ENCODE data around the gene KXD1.
"Not testable (repeated sequence)": the region's sequence is repeated elsewhere in the genome, so short reads cannot be mapped to it uniquely, and the experiment has no call there.

Gene KXD1

DNA sequence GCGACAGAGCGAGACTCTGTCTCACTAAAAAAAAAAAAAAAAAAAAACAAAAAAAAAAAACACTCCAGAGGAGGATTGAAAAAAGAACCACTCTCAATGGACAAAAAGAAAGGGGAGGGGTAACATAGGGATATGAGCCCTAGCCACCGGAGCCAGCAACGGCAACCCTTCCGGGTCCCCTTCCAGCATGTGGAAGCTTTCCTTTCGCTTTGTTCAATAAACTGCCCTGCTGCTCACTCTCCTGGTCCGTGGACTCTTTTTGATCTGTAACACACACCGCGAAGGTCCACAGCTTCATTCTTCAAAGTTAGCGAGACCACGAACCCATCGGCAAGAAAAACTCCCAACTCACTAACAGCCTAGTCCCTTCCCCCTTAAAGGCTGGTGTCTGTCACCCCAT, 29.9 kb downstream of the KXD1 start:
- no peak for DNase-seq

DNA sequence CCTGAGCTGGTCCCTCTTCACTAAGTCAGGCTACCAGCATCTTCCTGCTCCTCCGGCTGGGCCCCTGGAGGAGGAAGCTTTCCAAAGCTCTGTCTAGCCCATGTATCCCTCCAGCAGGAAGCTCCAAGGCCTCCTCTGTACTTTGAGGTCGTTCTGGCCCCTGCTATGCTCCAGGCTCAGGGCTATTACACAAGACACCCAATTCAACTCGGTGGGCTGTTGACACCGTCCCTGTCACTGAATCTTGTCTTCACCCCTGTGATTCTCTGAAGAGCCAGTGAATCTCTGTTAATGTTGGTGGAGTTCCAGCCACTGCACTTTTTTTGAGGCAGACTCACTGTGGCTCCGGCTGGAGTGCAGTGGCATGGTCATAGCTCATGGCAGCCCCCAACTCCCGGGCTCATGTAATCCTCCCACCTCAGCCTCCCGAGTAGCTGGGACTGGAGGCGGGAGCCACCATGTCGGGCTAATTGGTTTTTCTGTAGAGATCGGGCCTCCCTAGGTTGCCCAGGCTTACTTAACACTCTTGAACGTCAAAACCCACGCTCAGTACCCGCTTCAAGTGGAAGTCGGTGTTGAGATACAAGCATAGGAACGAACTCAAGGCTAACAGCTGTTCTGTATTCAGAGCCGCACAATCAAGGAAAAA, 30.4 kb downstream of the KXD1 start:
- DNase-seq: no peak

DNA sequence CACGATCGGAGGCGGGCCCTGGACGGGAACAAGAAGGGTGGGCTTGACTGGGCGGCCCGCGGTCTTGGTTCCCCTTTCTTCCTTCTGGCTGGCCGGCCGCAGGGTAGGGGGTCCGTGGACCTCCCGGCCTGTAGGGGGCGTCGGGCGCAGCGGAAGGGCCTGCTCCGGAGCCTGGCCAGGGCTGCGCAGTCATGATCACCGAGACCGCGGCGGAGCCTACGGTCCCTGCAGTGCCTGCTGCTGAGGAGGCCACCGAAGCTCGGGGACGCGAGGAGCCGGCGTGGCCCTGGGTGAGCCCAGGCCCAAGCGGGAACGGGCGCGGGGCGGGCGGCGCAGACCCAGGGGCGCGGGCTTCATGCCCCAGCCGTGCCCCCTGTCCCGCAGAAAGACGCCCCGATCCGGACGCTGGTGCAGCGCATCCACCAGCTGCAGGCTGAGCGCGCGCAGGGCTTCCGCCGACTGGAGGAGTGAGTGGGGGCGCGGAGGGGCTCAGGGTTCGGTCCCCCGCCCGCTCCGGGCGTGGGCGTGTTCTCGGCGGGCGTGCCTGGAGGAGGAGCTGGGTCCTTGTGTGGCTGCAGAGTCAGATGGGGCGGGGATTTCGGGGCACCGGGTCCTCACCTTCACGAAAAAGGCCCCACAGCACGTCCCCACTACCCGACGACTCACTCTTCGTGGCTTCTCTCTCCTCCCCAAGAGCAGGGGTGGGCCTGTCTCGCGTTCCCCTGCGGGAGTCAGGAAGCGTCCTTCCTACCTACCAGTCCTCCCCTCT, 31.1 kb downstream of the KXD1 start, which contains the start of gene REX1BD:
REX1BD (plus strand) TSS at position 188 of the 769 bp plus-strand sequence; CDS start at position 192, 4 bp downstream.
- peak; percentile 87 for DNase-seq

DNA sequence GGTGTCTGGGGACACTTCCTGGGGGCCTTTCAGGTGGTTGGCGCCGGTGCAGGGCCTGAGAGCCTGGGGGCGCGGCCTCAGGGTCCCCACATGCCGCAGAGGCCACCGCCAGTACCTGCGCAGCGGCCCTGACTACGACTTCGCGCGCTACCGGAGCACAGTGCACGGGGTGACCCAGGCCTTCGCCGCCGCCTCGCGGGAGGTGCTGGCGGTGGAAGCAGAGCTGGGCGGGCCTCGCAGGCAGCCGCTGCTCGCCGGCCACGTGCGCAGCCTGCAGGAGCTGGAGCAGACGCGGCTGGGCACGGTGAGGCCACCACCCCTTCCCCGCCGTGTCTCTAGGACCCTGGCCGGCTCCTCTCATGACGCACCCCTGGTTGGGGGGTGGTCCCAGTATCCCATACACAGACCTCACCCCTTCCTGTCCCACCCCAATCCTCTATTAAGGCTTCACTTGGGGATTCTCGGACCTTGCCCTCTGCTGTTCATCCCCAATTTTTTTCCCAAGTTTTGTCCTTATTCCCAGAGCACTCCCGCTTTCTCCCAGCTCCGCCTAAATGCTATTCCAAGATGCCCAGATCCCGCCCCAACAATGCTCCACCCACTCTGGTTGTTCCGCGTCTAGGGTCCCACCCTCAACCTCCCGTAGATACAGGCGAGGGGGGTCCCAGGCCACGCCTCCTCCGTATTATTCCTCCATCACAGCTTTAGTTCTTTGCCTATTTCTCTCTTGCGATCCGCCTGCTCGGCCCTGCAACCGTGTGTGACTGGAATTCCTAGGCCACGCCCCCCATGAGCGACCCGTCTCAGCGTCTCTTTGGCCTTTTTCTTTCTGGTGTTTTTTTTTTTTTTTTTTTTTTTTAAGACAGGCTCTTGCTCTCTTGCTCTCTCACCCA, 32.0 kb downstream of the KXD1 start:
- DNase-seq: peak; percentile 95

DNA sequence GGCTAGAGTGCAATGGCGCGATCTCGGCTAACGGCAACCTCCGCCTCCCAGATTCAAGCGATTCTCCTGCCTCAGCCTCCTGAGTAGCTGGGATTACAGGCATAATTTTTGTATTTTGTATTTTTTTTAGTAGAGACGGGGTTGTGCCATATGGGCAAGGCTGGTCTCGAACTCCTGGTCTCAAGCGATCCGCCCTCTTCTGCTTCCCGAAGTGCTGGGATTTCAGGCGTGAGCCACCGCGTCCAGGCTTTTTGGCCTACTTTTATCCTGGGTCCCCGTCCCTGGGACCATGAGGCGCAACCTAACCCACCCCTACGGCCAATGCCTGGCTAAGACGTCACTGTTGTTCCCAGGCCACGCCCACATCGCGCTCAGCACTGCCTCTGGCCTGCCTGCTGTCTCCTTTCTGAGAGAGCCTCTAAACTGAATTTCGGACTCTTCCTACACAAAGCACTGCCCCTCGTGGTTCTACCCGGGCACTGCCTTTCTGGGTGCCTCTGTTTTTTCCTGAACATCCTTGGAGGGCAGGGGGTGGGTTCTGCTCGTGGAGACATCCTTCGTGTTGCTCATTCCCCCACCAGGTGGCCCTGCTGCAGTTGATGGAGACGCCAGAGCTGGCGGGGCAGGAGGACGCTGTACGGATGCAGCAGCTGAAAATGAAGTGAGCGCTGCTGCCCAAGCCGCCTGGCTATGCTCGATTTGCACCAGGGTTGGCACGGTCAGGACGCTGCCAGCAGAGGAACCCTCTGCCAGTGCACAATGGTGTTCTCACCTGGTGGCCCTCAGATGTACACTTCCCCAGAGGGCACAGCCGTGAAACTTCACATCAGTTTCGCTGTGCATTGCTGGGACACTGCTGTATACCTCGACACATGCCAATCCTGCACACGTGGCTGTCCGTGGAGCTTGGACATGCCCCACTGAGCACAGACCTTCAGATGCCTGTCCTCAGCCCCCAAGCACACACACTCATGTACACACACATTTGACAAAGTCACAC, 32.9 kb downstream of the KXD1 start:
- peak; percentile 93 for DNase-seq

DNA sequence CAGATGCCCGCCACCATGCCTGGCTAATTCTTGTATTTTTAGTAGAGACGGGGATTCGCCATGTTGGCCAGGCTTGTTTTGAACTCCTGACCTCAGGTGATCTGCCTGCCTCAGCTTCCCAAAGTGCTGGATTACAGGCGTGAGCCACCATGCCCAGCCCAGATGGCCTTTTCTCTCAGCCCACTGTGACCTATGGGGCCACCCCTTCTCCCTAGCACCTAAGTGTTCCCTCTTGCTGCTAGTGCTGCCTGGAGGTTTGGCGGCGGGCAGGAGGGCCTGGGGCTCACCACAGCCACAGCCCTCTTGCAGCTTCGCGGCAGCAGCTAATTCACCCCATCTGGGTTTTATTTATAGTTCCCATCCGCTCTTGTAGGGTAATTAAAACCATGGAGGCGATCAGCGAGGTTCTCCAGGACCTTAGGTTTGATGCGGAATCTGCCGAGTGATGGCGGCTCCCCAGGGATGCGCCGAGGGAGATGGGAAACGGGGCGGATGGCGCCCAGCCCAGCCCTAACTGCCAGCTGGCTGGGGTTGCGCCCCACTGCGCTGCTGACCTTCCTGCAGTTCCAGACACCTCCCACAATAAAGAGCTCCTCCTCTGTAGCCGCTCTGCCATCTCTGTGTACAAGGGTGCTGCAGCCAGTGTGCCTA, 34.2 kb downstream of the KXD1 start:
- DNase-seq: no peak

DNA sequence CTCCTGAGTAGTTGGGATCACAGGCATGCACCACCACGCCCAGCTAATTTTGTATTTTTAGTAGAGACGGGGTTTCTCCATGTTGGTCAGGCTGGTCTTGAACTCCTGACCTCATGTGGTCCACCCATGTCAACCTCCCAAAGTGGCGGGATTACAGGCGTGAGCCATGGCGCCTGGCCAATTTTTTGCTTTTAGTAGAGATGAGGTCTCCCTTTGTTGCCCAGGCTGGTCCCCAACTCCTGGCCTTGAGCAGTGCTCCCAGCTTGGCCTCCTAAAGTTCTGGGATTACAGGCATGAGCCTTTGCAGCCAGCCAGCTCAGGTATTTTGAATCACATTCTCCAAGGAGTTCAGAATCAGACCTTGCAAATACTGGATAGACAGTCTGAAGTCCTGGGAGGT, 35.1 kb downstream of the KXD1 start:
- DNase-seq: not testable (repeated sequence)

DNA sequence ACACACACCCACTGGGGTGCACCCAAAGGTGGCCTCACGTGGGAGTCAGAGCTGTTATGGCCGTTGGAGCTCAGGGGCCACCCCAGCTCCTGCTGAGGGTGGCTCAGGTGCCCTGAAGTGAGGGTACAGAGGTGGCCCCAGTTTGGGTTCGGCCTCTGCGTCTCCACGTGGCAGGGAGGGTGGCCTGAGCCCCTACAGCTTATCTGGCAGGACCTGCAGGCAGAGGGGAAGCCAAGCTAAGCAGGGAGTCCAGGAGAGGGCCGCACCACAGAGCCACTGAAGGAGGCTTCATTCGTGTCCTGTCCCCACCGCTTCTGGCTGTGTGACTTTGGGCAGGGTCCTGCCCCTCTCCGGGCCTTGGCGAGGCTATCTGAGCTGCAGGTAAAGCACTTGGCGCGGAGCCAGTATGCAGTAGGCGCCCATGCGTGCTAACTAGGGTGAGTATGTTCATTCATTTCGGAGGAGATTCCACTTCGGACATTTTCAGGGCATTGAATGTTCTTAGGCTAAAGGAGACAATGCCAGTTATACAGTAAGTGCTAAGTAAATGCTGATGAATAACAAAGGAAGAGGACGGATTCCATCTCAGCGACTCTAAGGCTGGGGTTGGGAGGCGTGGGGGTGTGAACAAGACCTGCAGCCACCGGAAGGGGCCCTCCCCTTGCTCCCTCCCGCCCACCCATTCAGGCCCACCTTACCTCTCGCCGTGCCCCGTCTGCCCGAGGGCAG, 35.9 kb downstream of the KXD1 start:
- DNase-seq: no peak

DNA sequence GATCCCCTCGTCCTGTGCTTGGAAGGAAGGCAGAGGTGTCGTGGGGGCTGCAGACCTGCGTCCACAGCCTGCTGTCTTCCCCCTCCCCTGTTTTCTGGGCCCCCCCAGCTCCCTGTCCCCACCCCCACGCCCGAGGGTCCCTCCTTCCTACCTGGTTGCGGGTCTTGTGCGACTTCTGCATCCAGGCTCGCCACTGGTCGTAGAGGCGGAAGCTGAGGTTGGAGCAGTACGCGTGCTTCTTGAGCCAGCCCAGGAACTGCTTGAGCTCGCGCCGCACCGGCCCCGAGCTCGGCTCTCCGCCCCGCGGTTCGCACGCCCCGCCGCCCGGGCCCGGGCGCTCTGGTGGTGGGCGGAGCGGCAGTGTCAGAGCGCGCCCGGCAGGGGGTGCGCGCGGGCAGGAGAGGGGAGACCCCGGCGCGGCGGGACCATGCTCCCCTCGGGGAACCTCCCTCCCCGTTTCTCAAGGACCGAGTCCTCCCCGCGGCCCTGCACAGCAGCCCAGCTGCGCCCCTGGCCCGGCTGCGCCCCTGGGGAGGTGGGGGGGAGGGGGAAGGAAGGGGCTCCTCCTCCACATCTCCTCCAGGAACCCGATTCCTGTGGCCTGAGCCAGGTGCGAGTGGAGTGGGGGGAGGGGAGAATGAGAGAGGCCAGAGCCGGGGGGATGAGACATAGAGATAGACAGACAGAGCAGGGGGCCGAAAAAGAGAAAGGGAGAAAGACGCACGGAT, 36.6 kb downstream of the KXD1 start:
- peak; percentile 69 for DNase-seq

DNA sequence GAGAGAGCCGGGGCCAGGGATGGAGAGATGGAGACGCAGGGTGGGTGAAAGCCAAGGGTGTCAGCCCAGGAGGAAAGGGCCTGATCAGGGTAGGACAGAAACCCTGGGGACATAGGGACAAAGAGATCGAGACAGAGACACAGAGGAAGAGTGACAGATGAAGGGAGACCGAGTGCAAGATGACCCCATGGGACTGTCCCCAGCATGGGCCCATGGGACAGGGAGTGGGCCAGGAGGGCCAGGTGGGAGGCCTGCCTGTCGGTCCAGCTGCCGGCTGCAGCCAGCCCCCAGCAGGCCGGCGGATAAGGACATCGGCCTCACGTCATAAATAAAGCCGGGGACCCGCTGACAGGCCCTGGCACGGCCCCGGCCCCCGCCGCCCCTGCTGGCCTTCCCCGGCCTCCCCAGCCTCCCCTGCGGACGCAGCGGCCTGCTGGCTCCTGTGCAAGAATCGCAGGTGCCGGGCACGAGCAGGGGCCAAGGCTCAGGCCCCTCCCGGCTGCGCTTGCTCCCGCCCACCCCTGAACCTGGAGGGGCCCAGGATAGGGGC, 37.2 kb downstream of the KXD1 start:
- DNase-seq: no peak

DNA sequence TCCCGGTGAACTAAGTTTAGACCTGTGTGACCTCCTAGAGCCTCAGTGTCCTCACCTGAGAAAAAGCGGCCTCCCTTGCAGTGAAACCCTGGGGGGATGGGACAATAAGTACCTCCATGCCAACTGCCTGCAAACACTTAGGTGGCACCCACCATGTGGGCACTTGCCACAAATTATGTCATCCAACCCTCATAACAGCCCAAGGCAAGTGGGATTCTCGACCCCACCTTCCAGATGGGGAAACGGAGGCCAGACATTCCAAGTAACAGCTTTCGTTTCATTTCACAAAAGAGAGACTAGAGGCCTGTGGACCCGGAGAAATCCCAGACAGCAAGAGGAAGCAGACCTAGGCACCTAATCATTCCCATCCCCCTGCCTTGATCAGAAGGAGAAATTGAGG, 37.8 kb downstream of the KXD1 start:
- no peak for DNase-seq

DNA sequence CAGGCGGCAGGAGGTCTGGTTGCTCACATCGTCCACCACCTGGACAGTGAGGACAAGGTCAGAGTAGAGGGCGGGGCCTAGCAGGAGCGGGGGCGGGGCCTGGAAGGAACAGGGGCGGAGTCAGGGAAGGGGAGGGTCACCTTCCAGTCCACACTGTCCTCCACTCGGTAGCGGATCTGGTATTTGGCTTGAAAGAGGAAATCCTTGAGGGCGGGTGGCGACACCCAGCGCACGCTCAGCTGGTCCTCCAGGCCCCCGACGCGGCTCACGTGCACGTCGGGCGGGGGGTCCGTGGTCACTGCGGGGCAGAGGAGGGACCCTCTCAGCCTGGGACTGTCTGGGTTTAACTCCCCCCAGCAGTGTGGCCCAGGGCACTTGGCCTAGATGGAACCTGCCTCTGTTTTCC, 39.1 kb downstream of the KXD1 start:
- no peak for DNase-seq

DNA sequence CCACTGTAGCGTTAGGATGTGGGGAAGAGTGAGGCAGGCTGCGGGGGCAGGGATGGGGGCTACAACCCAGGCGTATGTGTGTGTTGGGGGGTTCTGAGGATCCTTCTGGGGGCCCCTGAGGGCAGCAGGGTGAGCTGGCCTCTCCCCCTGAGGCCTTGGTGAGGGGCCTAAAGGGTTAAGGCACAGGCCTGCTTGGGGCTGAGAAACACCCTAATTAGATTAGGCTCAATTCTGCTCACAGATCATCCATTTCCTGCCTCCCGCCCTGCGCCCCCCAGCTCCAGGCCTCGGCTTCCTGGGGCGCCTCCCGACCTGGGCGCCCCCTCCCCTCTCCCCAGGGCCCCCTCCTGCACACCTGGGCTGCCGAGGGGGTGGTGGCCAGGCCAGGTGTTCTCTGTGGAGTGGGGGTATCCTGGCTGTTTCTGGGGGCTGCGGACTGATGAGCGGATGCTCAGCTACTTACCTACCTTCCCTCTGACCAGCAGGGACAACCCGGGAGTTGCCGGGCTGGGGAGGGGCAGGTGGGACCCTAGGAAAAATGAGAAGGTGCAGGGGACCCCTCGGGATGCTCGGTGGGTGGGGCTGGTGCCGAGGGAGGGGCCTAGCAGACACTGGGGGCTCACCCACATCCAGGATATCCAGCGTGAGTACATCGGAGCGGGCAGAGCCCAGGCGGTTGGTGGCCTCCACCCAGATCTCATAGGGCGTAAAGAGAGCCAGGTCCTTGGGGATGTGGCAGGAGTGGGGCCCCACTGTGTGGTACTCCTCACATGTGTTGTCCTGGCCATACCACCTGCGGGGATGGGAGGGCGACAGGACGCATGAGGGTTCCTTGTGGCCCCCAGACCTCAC, 40.4 kb downstream of the KXD1 start:
- DNase-seq: no peak

DNA sequence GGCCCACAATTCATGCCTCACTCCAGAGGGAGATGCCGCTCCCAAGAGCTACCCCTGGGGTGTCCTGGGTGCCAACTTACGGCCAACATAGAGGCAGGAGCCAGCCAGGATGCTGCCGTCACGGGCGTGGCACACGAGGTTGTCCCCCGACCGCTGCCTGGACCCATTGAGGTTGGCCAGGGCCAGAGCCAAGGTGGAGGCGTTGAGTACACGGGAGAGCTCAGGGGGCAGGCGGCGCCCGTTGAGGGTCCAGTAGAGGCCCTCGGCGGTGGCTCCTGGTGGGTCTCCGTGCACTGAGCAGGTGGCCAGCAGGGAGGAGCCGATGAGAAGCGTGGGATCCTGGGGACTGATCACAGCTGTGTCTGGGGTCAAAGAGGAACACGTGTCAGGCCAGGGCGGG, 41.8 kb downstream of the KXD1 start:
- DNase-seq: no peak

DNA sequence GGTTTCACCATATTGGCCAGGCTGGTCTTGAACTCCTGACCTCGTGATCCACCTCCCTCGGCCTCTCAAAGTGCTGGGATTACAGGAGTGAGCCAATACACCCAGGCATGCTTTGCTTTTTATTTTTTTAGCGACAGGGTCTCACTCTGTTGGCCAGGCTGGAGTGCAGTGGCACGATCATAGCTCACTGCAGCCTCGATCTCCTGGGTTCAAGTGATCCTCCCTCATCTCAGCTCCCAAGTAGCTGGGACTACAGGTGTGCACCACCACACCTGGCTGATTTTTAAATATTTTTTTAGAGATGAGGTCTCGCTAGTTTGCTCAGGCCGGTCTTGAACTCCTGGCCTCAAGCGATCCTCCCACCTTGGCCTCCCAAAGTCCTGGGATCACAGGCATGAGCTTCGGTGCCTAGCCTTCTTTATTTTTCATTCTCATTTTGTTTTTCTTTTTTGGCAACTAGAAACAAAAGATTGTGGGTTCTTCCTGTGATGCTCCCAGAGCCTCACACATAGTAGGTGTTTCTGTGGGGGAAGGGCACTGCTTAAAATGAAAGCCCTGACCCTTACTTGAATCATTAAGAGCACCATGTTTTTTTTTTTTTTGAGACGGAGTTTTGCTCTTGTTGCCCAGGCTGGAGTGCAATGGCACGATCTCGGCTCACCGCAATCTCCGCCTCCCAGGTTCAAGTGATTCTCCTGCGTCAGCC, 43.2 kb downstream of the KXD1 start:
- not testable (repeated sequence) for DNase-seq

DNA sequence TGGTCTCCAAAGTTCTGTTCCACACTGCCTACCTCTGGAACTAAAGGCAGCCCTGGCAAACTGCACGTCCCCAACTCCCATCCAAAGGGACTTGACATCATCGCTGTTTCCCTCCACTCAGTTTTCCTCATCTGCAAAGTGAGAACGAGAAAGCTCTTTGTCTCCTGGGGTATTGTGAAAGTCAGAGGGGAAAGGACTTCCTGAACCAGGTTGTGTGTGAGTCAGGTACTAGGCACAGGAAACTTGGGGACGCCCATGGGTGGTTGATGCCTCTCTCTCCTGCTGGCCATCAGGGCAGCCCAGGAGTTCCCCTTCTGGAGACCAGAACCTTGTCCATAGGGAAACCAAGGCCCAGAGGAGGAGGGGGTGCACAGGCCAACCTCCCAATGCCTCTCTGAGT, 44.2 kb downstream of the KXD1 start:
- no peak for DNase-seq

DNA sequence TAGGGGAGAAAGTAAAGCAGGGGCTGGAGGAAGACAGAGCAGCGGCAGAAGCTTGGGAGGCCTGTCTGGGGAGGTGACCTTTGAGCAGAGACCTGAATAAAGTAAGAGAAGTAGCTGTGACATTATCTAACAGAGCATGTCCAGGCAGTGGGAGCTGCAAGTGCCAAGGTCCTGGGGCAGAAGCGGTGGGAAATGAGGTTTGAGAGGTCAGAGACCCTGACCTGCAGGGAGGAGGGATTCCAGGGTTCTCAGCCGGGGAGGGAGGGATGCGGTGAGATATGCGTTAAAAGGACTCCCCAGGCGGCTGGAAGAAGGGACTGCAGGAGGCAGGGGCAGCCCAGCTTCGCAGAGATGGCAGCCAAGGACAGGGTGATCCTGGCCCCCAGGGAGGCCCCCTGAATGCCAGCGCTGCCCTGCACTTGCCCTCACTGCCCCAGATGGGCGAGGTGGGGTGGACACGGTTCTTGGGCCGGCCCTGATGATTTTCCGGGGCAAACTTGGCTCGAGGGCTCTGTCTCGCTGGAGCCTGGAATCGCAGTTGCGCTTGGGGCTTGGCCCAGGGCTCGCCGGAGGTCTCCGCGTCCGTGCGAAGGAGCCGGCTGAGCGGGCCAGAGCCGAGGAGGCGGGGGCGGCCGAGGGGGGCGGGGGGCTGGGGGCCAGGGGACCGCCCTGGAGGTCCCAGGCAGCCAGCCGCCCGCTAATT, 45.7 kb downstream of the KXD1 start:
- no peak for DNase-seq

Data from NCI-H2171 treated with DMSO at 0.1 percent for 48 hours (cell line).